ENCODE measurements around the gene PUS10. TPM values are rescaled to one million over a fixed set of nuclear protein-coding genes. Genes with fewer than 3 reads are reported as not detected.

The PUS10 gene, protein sequence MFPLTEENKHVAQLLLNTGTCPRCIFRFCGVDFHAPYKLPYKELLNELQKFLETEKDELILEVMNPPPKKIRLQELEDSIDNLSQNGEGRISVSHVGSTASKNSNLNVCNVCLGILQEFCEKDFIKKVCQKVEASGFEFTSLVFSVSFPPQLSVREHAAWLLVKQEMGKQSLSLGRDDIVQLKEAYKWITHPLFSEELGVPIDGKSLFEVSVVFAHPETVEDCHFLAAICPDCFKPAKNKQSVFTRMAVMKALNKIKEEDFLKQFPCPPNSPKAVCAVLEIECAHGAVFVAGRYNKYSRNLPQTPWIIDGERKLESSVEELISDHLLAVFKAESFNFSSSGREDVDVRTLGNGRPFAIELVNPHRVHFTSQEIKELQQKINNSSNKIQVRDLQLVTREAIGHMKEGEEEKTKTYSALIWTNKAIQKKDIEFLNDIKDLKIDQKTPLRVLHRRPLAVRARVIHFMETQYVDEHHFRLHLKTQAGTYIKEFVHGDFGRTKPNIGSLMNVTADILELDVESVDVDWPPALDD
- 10 to 100 TPM in 1 of 2 donors, 1 to 10 TPM in 1; 3.6 to 15.6 TPM for total RNA-seq

DNA sequence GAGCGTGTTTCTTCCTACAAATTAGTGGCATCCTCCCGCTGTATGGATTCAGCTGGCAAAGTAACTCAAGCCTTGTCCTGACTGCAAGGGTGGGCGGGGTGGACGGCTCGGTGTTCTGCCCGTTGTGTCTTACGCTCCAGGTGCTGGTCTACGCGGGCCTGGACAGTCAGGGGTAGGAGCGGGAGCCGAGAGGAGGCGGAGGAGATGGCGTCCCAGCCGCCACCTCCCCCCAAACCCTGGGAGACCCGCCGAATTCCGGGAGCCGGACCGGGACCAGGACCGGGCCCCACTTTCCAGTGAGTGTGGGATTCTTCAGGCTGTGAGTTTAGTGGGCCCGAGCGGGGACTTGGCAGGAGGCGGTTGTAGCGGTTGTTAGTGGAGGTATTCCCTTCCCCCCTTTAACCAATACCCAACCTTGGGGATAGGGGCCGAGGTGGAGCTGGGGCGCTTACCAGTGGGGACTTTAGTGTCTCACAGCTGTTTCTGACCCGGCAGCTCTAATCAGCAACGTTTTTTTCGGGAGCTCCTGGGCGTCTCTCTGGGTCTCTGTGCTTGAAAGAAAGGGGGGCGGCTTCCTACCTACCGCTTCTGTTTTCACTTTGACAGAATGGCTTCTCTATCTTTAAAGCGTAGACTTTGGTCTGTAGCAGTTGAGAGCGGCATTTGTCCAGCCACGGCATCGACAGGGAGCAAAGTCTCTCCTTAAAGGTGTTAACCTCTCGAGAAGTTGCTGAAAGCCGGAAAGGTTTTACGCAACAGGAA, at the start of gene PUS10, which contains the start of gene PEX13:
Gene PUS10, minus strand, starts transcription at position 700 of the 762 bp plus-strand sequence. CDS start 6,365 bp downstream, outside the sequence.
Gene PEX13, plus strand, starts transcription at position 165 of the 762 bp plus-strand sequence. Its CDS starts 40 bp downstream, at position 205.
- Histone ChIP-seq H3K4me3 (peak within 1 kb of the TSS; percentile 79 to 91), H3K9me3 (no peaks in the 10 kb centered on the region), H3K4me1 (peaks cover 49% of the 10 kb centered on the region), H3K27me3 (no peaks in the 10 kb centered on the region), H3K36me3 (replicated peaks in 1 of 2; ENCODE audit: insufficient read depth in 1 of 2, low read depth in 2 of 2) (no peaks in the 10 kb centered on the region), H3K27ac (peak within 1 kb of the TSS; percentile 84 to 95 (median 92))
- DNase-seq (peak; percentile 70 to 84 (median 76)), ATAC-seq (peak; percentile 85)
- intact Hi-C loops (cut with DNase I): no loop called here
- TF ChIP-seq CTCF (IDR thresholded peaks at IDR 0.05) (no peak), POLR2A (IDR thresholded peaks at IDR 0.05) (peak; percentile 30 to 76 (median 75))
- 0% methylated on average over 32 to 34 of the region's 39 CpGs for WGBS, 2 donors

- peak; percentile 99 for ATAC-seq
- intact Hi-C loops (cut with DNase I): no loop called here
- H3K27ac ChIP-seq: peak within 1 kb of the TSS; percentile 75 to 83 (median 78)
Measured at GRCh38 chr2:61065714-61066709, 48.0 kb upstream of the PUS10 start, which contains the start of gene SANBR. Gene SANBR, plus strand, starts transcription at chr2:61065871. Its CDS starts 4,480 bp downstream, at chr2:61070351.

DNA sequence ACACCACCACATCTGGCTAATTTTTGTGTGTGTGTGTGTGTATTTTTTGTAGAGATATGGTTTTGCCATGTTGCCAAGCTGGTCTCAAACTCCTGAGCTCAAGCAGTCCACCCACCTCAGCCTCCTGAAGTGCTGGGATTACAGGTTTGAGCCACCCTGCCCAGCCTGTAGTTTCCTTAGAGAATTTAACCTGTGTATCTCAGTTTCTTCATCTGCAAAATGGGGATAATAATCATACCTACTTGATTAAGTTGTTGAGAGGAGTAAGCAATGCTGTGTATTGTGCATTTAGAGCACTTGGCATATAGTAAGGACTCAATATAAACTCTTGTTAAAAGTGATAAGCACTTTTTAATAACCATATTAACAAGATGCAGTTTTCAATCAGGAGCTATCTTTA, 41.3 kb upstream of the PUS10 start:
- Histone ChIP-seq H3K4me1 (peaks cover 14% of the 10 kb centered on the region), H3K4me3 (no peak overlapping the region), H3K36me3 (replicated peaks in 1 of 2; ENCODE audit: insufficient read depth in 1 of 2, low read depth in 2 of 2) (no peaks in the 10 kb centered on the region), H3K9me3 (no peaks in the 10 kb centered on the region), H3K27ac (no peak overlapping the region), H3K27me3 (no peaks in the 10 kb centered on the region)
- TF ChIP-seq CTCF (IDR thresholded peaks at IDR 0.05) (no peak), POLR2A (IDR thresholded peaks at IDR 0.05) (no peak)
- intact Hi-C loops (cut with DNase I): no loop called here
- DNase-seq: no peak
- no peak for ATAC-seq

More at GRCh38 chr2:61065714-61066709, 48.0 kb upstream of the PUS10 start, which contains the start of gene SANBR:
- H3K4me3 ChIP-seq: peak within 1 kb of the TSS; percentile 86
- peak; percentile 42 to 52 (median 48) for TF ChIP-seq POLR2A (IDR thresholded peaks at IDR 0.05)
- peak in 2 of 7 experiments; percentile 12 to 23 for TF ChIP-seq CTCF (IDR thresholded peaks at IDR 0.05)
- H3K4me1 ChIP-seq: no peaks in the 10 kb centered on the region
- no peaks in the 10 kb centered on the region for H3K36me3 ChIP-seq (replicated peaks in 1 of 2; ENCODE audit: insufficient read depth in 1 of 2, low read depth in 2 of 2)
- H3K27me3 ChIP-seq: no peaks in the 10 kb centered on the region
- no peaks in the 10 kb centered on the region for H3K9me3 ChIP-seq
- 1% methylated on average over 11 to 102 of the region's 112 CpGs for WGBS, 2 donors
- peak; percentile 85 to 90 (median 88) for DNase-seq

DNA sequence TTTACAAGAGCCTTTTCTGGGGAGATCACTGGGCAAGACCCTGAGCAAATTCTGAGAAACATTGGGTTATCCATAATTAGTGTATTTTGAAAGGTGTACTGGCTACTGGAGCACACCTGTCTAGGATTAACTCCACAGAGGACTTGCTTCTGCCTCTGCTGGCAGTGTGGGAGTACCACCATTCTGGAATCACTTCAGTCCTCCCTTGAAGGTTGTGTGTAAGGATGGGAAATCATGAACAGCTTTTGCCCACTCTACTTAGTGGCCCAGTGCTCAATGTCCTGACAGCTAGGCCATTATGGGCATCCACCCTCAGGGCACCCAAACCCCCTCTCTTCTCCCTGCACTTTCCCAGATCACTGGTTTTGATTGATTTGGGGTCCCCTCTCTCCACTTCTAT, 39.5 kb upstream of the PUS10 start:
- ATAC-seq: no peak
- H3K27me3 ChIP-seq: no peaks in the 10 kb centered on the region
- intact Hi-C loops (cut with DNase I): no loop called here

More for the DNA sequence above, 39.5 kb upstream of the PUS10 start:
- no peak for TF ChIP-seq POLR2A (IDR thresholded peaks at IDR 0.05)
- no peak for TF ChIP-seq CTCF (IDR thresholded peaks at IDR 0.05)
- Histone ChIP-seq H3K9me3 (no peaks in the 10 kb centered on the region), H3K36me3 (replicated peaks in 1 of 2; ENCODE audit: insufficient read depth in 1 of 2, low read depth in 2 of 2) (no peaks in the 10 kb centered on the region), H3K27ac (no peak overlapping the region), H3K4me1 (peaks cover 14% of the 10 kb centered on the region), H3K4me3 (no peak overlapping the region)
- DNase-seq: no peak

Measured in body of pancreas (tissue), 4 donors.